ENCODE data around the gene C10orf90.

C10orf90 gene

GRCh38 chr10:126455766-126456405, 214.6 kb downstream of the C10orf90 start:
- DNase-seq = no peak

- DNase-seq = no peak
These were observed 215.3 kb downstream of the C10orf90 start for GRCh38 chr10:126455036-126455765.

- DNase-seq = no peak
These were observed 216.3 kb downstream of the C10orf90 start for GRCh38 chr10:126454045-126454751.

GRCh38 chr10:126452245-126452644, 218.2 kb downstream of the C10orf90 start:
- no peak for DNase-seq

GRCh38 chr10:126448091-126448490, 222.4 kb downstream of the C10orf90 start:
- no peak for DNase-seq

- DNase-seq = no peak
These were observed 230.6 kb downstream of the C10orf90 start for GRCh38 chr10:126439942-126440341.

GRCh38 chr10:126438407-126438783, 232.1 kb downstream of the C10orf90 start:
- no peak for DNase-seq

GRCh38 chr10:126437635-126438406, 232.7 kb downstream of the C10orf90 start:
- DNase-seq = no peak

- DNase-seq = no peak
These were observed 236.3 kb downstream of the C10orf90 start for GRCh38 chr10:126434235-126434634.

GRCh38 chr10:126433351-126433750, 237.1 kb downstream of the C10orf90 start:
- DNase-seq = no peak

GRCh38 chr10:126432507-126432906, 238.0 kb downstream of the C10orf90 start:
- no peak for DNase-seq

- no peak for DNase-seq
These were observed 238.7 kb downstream of the C10orf90 start for GRCh38 chr10:126431816-126432215.

- DNase-seq = no peak
These were observed 240.0 kb downstream of the C10orf90 start for GRCh38 chr10:126430512-126430911.

- no peak for DNase-seq
These were observed 241.2 kb downstream of the C10orf90 start for GRCh38 chr10:126429275-126429674.

GRCh38 chr10:126425489-126426065, 244.9 kb downstream of the C10orf90 start:
- DNase-seq = no peak

GRCh38 chr10:126425032-126425431, 245.5 kb downstream of the C10orf90 start:
- DNase-seq = no peak

- no peak for DNase-seq
These were observed 246.6 kb downstream of the C10orf90 start for GRCh38 chr10:126423732-126424491.

GRCh38 chr10:126422567-126422966, 247.9 kb downstream of the C10orf90 start:
- no peak for DNase-seq

GRCh38 chr10:126421756-126422256, 248.7 kb downstream of the C10orf90 start:
- DNase-seq = no peak

- no peak for DNase-seq
These were observed 249.8 kb downstream of the C10orf90 start for GRCh38 chr10:126420567-126421300.

GRCh38 chr10:126417220-126417825, 253.2 kb downstream of the C10orf90 start:
- DNase-seq = no peak

All from activated CD4-positive, CD25-positive, alpha-beta regulatory T cell (primary cell).